OCI-LY3 (cell line): ENCODE measurements around the gene PGAM2.
A peak's percentile ranks its signal among the peaks of the same experiment; 100 is the strongest.

Experiments
- H2AFZ ChIP-seq: fragments of 200-600, 300-600 bp; shearing (Covaris generic); 2 replicates; pipeline ENCODE4 v1.6.0; 2014; ENCODE audit warnings: antibody characterized with exemption, low read depth, low read length
- H3K27ac ChIP-seq: fragments of 200-600, 300-600 bp; sonication (generic); 2 replicates; pipeline ENCODE4 v1.5.1; 2014; ENCODE audit warnings: mild to moderate bottlenecking, low read length, moderate library complexity, mixed read lengths
- H3K27me3 ChIP-seq: fragments of 200-600, 300-600 bp; sonication (generic); 2 replicates; pipeline ENCODE4 v1.6.1; 2014; ENCODE audit warnings: low read depth, low read length, mixed read lengths
- H3K36me3 ChIP-seq: fragments of 200-600, 300-600 bp; sonication (generic); replicated peaks from 2 replicates; pipeline ENCODE3; 2014; ENCODE audit warnings: low read depth, low read length, mixed read lengths
- H3K4me1 ChIP-seq: fragments of 300-600, 200-600 bp; sonication (generic); 2 replicates; pipeline ENCODE4 v1.6.1; 2014; ENCODE audit warnings: low read length, mixed read lengths
- H3K4me2 ChIP-seq: fragments of 200-600, 300-600 bp; sonication (generic); 2 replicates; pipeline ENCODE4 v1.6.1; 2014; ENCODE audit warnings: low read length, mixed read lengths
- H3K4me3 ChIP-seq: fragments of 300-600, 200-600 bp; sonication (generic); 2 replicates; pipeline ENCODE4 v1.5.1; 2014; ENCODE audit warnings: antibody characterized with exemption, mild to moderate bottlenecking, low read length, moderate library complexity
- H3K79me2 ChIP-seq: fragments of 300-600, 200-600 bp; shearing (Covaris generic); 2 replicates; pipeline ENCODE4 v1.6.1; 2014; ENCODE audit warnings: mild to moderate bottlenecking, low read length, mixed read lengths
- H3K9ac ChIP-seq: fragments of 300-600, 200-600 bp; shearing (Covaris generic); 2 replicates; pipeline ENCODE4 v1.6.0; 2014; ENCODE audit warnings: mild to moderate bottlenecking, low read length, moderate library complexity
- H3K9me3 ChIP-seq: fragments of 200-600, 300-600 bp; shearing (Covaris generic); 2 replicates; pipeline ENCODE4 v1.6.1; 2014; ENCODE audit warnings: low read length, mixed read lengths; ENCODE audit not compliant: insufficient read depth
- H4K20me1 ChIP-seq: fragments of 200-600, 300-600 bp; sonication (generic); 2 replicates; pipeline ENCODE4 v1.6.1; 2016; ENCODE audit warnings: low read length, mixed read lengths; ENCODE audit not compliant: insufficient read depth
- CTCF ChIP-seq: fragments of 200-600, 300-600 bp; sonication (generic); IDR thresholded peaks from 2 replicates; pipeline ENCODE4 v1.5.1; 2014; ENCODE audit warnings: antibody characterized with exemption, low read length, low read depth
- EZH2phosphoT487 ChIP-seq: fragments of 200-600 bp; shearing (Covaris generic); IDR thresholded peaks from 2 replicates; pipeline ENCODE4 v1.6.1; 2018; ENCODE audit warnings: antibody characterized with exemption, mixed run types, low read depth

Gene PGAM2

DNA sequence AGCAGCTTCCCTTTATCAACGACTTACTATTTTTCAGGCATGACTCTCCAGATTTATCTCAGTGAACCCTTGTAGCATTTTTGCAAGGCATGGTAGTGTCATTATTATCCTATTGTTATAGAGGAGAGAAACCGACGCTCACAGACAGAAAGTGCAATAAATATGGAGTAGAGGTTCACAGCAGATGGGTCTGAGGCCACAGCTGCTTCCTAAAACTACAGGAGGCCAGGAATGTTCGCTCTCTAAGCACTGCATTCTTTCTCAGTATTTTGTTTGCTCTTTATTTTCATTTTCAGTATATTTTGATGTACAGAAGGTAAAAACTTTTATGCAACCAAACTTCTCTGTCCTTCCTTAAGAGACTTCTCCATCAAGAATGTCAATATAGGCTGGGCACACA is 34.3 kb upstream of the PGAM2 start:
- Histone ChIP-seq H3K4me2 (no peak overlapping the region), H4K20me1 (no peaks in the 10 kb centered on the region), H3K4me3 (no peak overlapping the region), H3K27me3 (no peaks in the 10 kb centered on the region), H3K36me3 (no peaks in the 10 kb centered on the region), H3K4me1 (peaks cover 33% of the 10 kb centered on the region), H2AFZ (no peak overlapping the region), H3K27ac (no peak overlapping the region), H3K9ac (no peak overlapping the region), H3K9me3 (no peaks in the 10 kb centered on the region), H3K79me2 (no peaks in the 10 kb centered on the region)
- TF ChIP-seq EZH2phosphoT487 = no peak
- TF ChIP-seq CTCF = no peak

GRCh38 chr7:44098092-44099068 is 33.0 kb upstream of the PGAM2 start:
- Histone ChIP-seq H3K4me2 (no peak overlapping the region), H3K36me3 (no peaks in the 10 kb centered on the region), H3K9me3 (no peaks in the 10 kb centered on the region), H3K27ac (no peak overlapping the region), H3K27me3 (no peaks in the 10 kb centered on the region), H3K4me3 (no peak overlapping the region), H3K79me2 (no peaks in the 10 kb centered on the region), H3K9ac (no peak overlapping the region), H2AFZ (peak overlapping the region; percentile 37; the same call in 1 of the 2 replicates), H3K4me1 (peaks cover 39% of the 10 kb centered on the region), H4K20me1 (no peaks in the 10 kb centered on the region)
- TF ChIP-seq EZH2phosphoT487 = no peak
- TF ChIP-seq CTCF = no peak

- Histone ChIP-seq H3K4me1 (peaks cover 39% of the 10 kb centered on the region), H3K9ac (no peak overlapping the region), H2AFZ (peak overlapping the region; percentile 37), H4K20me1 (no peaks in the 10 kb centered on the region), H3K4me2 (peak overlapping the region; percentile 38), H3K79me2 (no peaks in the 10 kb centered on the region), H3K36me3 (no peaks in the 10 kb centered on the region), H3K27me3 (no peaks in the 10 kb centered on the region), H3K27ac (peak overlapping the region; percentile 34), H3K9me3 (no peaks in the 10 kb centered on the region), H3K4me3 (no peak overlapping the region)
- no peak for TF ChIP-seq CTCF
- TF ChIP-seq EZH2phosphoT487 = no peak
These were observed 31.9 kb upstream of the PGAM2 start for GRCh38 chr7:44097064-44097932.
